IMR-90 (cell line): ENCODE measurements around the gene MMS19. TPM values are rescaled to one million over a fixed set of nuclear protein-coding genes. Genes with fewer than 3 reads are reported as not detected.
A peak's percentile ranks its signal among the peaks of the same experiment; 100 is the strongest.

ENCODE experiments used
- ATAC-seq: fragments of 200-7000 bp; cut with Tn5 transposase; 2 replicates; pipeline ENCODE4 v1.9.1; 2020; ENCODE audit warnings: low read depth, mild to moderate bottlenecking, moderate library complexity
- BruUV-seq: library from RNA; stranded (reverse); fragments of 400-500 nt; replicated peaks from 2 replicates; lab custom pipeline; 2021; lab: Mats Ljungman, UMichigan
- CTCF ChIA-PET: fragments of 300-600 bp; formaldehyde crosslinking; extraction: SDS; loops from one replicate; lab custom pipeline; 2021; ENCODE audit warnings: antibody characterized with exemption; lab: Yijun Ruan, JAX
- POLR2A ChIA-PET: fragments of 300-600 bp; sonication (Branson Sonifier 250); formaldehyde crosslinking; loops from one replicate; lab custom pipeline; 2022; ENCODE audit warnings: antibody characterized with exemption; ENCODE audit not compliant: unreplicated experiment; lab: Charles Lee
- DNase-seq: peaks from one replicate; pipeline ENCODE4 v3.0.0; 2013
- H2AFZ ChIP-seq: replicated peaks from 2 replicates; pipeline ENCODE3; 2013; ENCODE audit warnings: low read length, mild to moderate bottlenecking; ENCODE audit not compliant: poor library complexity
- H2AK5ac ChIP-seq: 2 replicates; pipeline ENCODE4 v1.6.1; 2013; ENCODE audit warnings: low read depth, low read length, inconsistent platforms
- H2AK9ac ChIP-seq: replicated peaks from 2 replicates; pipeline ENCODE3; 2013; ENCODE audit warnings: mild to moderate bottlenecking, low read depth, low read length, moderate library complexity; ENCODE audit not compliant: poor library complexity
- H2BK120ac ChIP-seq: 2 replicates; pipeline ENCODE4 v1.6.1; 2013; ENCODE audit warnings: low read depth, low read length, inconsistent platforms
- H2BK15ac ChIP-seq: 3 replicates; pipeline ENCODE4 v1.6.1; 2013; ENCODE audit warnings: low read depth, low read length, inconsistent platforms
- H2BK20ac ChIP-seq: 2 replicates; pipeline ENCODE4 v1.6.1; 2013; ENCODE audit warnings: low read depth, mild to moderate bottlenecking, inconsistent platforms, low read length, moderate library complexity
- H2BK5ac ChIP-seq: 2 replicates; pipeline ENCODE4 v1.6.1; 2013; ENCODE audit warnings: mild to moderate bottlenecking, low read depth, low read length, inconsistent platforms; ENCODE audit not compliant: poor library complexity, severe bottlenecking
- H3K14ac ChIP-seq: replicated peaks from 2 replicates; pipeline ENCODE4 v1.6.1; 2013; ENCODE audit warnings: low read depth, low read length, inconsistent platforms
- H3K18ac ChIP-seq: 2 replicates; pipeline ENCODE4 v1.6.1; 2013; ENCODE audit warnings: low read depth, low read length, control low read depth
- H3K23ac ChIP-seq: 2 replicates; pipeline ENCODE4 v1.6.1; 2013; ENCODE audit warnings: low read depth, low read length, inconsistent platforms
- H3K27ac ChIP-seq: 2 replicates; pipeline ENCODE4 v1.5.1; 2013; ENCODE audit warnings: mild to moderate bottlenecking, control low read depth, low read length; ENCODE audit not compliant: insufficient read depth
- H3K27me3 ChIP-seq: 2 replicates; pipeline ENCODE4 v1.6.1; 2013; ENCODE audit warnings: low read length; ENCODE audit not compliant: control insufficient read depth, insufficient read depth
- H3K36me3 ChIP-seq: 2 replicates; pipeline ENCODE4 v1.6.1; 2013; ENCODE audit warnings: low read length, mixed read lengths; ENCODE audit not compliant: control insufficient read depth, insufficient read depth
- H3K4ac ChIP-seq: 2 replicates; pipeline ENCODE4 v1.6.1; 2013; ENCODE audit warnings: low read depth, low read length, inconsistent platforms
- H3K4me1 ChIP-seq: 2 replicates; pipeline ENCODE4 v1.6.1; 2013; ENCODE audit warnings: low read length, mixed read lengths; ENCODE audit not compliant: control insufficient read depth, insufficient read depth
- H3K4me2 ChIP-seq: 2 replicates; pipeline ENCODE4 v1.6.1; 2013; ENCODE audit warnings: low read depth, mild to moderate bottlenecking, control low read depth, low read length, moderate library complexity
- H3K4me3 ChIP-seq: 2 replicates; pipeline ENCODE4 v1.5.1; 2013; ENCODE audit warnings: low read depth, mild to moderate bottlenecking, control low read depth, low read length, moderate library complexity; ENCODE audit not compliant: insufficient read depth
- H3K56ac ChIP-seq: 2 replicates; pipeline ENCODE4 v1.6.1; 2013; ENCODE audit warnings: low read length, inconsistent platforms; ENCODE audit not compliant: insufficient read depth; ENCODE audit errors: extremely low read depth
- H3K79me1 ChIP-seq, 2 experiments: 2 replicates each; pipeline ENCODE4 v1.6.1; 2013; ENCODE audit warnings: low read length in 2 of 2, inconsistent platforms in 1 of 2, low read depth in 1 of 2
- H3K9ac ChIP-seq: 2 replicates; pipeline ENCODE4 v1.6.1; 2013; ENCODE audit warnings: low read depth, low read length, control low read depth
- H3K9me1 ChIP-seq: 2 replicates; pipeline ENCODE4 v1.6.1; 2013; ENCODE audit warnings: low read length, inconsistent platforms; ENCODE audit not compliant: insufficient read depth
- H3K9me3 ChIP-seq: 2 replicates; pipeline ENCODE4 v1.6.1; 2013; ENCODE audit warnings: low read length; ENCODE audit not compliant: control insufficient read depth, insufficient read depth
- H4K20me1 ChIP-seq: 2 replicates; pipeline ENCODE4 v1.6.1; 2013; ENCODE audit warnings: low read length, inconsistent platforms; ENCODE audit not compliant: insufficient read depth
- H4K5ac ChIP-seq: 2 replicates; pipeline ENCODE4 v1.6.1; 2013; ENCODE audit warnings: mild to moderate bottlenecking, low read depth, low read length, control low read depth
- H4K8ac ChIP-seq, 2 experiments: 2 replicates each; pipeline ENCODE4 v1.6.1; 2013; ENCODE audit warnings: low read depth in 2 of 2, low read length in 2 of 2, control low read depth in 1 of 2, inconsistent platforms in 1 of 2
- H4K91ac ChIP-seq: 2 replicates; pipeline ENCODE4 v1.6.1; 2013; ENCODE audit warnings: low read depth, low read length, inconsistent platforms; ENCODE audit not compliant: insufficient read depth
- BHLHE40 ChIP-seq: fragments of 150-350 bp; IDR thresholded peaks from 2 replicates; pipeline ENCODE4 v1.6.1; 2016; ENCODE audit warnings: mild to moderate bottlenecking, low read depth, low read length
- CEBPB ChIP-seq: IDR thresholded peaks from 2 replicates; pipeline ENCODE4 v1.6.1; 2012; ENCODE audit warnings: low read depth, low read length, improper control_type of control experiment
- CHD1 ChIP-seq: IDR thresholded peaks from 2 replicates; pipeline ENCODE4 v1.6.1; 2012; ENCODE audit warnings: low read depth, low read length, improper control_type of control experiment
- ELK1 ChIP-seq: fragments of 150-350 bp; IDR thresholded peaks from 2 replicates; pipeline ENCODE4 v1.6.1; 2016; ENCODE audit warnings: low read depth, mild to moderate bottlenecking, low read length, moderate library complexity, borderline replicate concordance
- FOS ChIP-seq: fragments of 150-350 bp; IDR thresholded peaks from 2 replicates; pipeline ENCODE4 v1.6.1; 2016; ENCODE audit warnings: low read depth, low read length
- MAFK ChIP-seq: IDR thresholded peaks from 2 replicates; pipeline ENCODE4 v1.6.1; 2012; ENCODE audit warnings: low read depth, low read length, improper control_type of control experiment
- MAZ ChIP-seq: IDR thresholded peaks from 2 replicates; pipeline ENCODE4 v1.6.1; 2012; ENCODE audit warnings: low read depth, mild to moderate bottlenecking, low read length, improper control_type of control experiment, moderate library complexity, borderline replicate concordance
- MXI1 ChIP-seq: IDR thresholded peaks from 2 replicates; pipeline ENCODE4 v1.6.1; 2012; ENCODE audit warnings: low read depth, mild to moderate bottlenecking, low read length, moderate library complexity, borderline replicate concordance
- NFE2L2 ChIP-seq: fragments of 150-350 bp; IDR thresholded peaks from 2 replicates; pipeline ENCODE4 v1.6.1; 2016; ENCODE audit warnings: low read depth, mild to moderate bottlenecking, low read length
- POLR2A ChIP-seq: IDR thresholded peaks from 2 replicates; pipeline ENCODE4 v1.6.1; 2012; ENCODE audit warnings: mild to moderate bottlenecking, low read depth, low read length
- RAD21 ChIP-seq: IDR thresholded peaks from 2 replicates; pipeline ENCODE4 v1.6.1; 2012; ENCODE audit warnings: low read length, improper control_type of control experiment
- RCOR1 ChIP-seq: IDR thresholded peaks from 2 replicates; pipeline ENCODE4 v1.6.1; 2012; ENCODE audit warnings: mild to moderate bottlenecking, low read length, improper control_type of control experiment; ENCODE audit not compliant: insufficient replicate concordance
- RFX5 ChIP-seq: IDR thresholded peaks from 2 replicates; pipeline ENCODE4 v1.8.0; 2012; ENCODE audit warnings: low read depth, mild to moderate bottlenecking, low read length, moderate library complexity
- SMC3 ChIP-seq: fragments of 150-350 bp; IDR thresholded peaks from 2 replicates; pipeline ENCODE4 v1.6.1; 2016; ENCODE audit warnings: low read depth, mild to moderate bottlenecking, antibody characterized with exemption, low read length, moderate library complexity
- USF2 ChIP-seq: fragments of 150-350 bp; IDR thresholded peaks from 2 replicates; pipeline ENCODE4 v1.6.1; 2017; ENCODE audit warnings: mild to moderate bottlenecking, antibody characterized with exemption, low read length, low read depth
- WGBS, 2 experiments: methylation state at CpG; one replicate each; pipeline versions ENCODE4 v1.1.5 to v1.1.7; 2013; ENCODE audit warnings: missing lambda C conversion rate in 2 of 2; ENCODE audit not compliant: insufficient read length in 1 of 2; ENCODE audit errors: extremely low coverage in 2 of 2; 5-methylcytosine and 5-hydroxymethylcytosine counted together
- dilution Hi-C: fragments of 300-500 bp; cut with HindIII; formaldehyde crosslinking; loops from one replicate; pipeline ENCODE4 v1.14.3; 2018; ENCODE audit warnings: low sequenced_read_pairs; ENCODE audit not compliant: unreplicated experiment
- in situ Hi-C: fragments of 300-500 bp; cut with MboI; formaldehyde crosslinking; loops from 3 replicates; pipeline ENCODE4 v1.14.3; 2019; ENCODE audit warnings: low sequenced_read_pairs, inconsistent platforms, mixed read lengths
- intact Hi-C: fragments of 100-400 bp; cut with micrococcal nuclease; formaldehyde crosslinking; loops from 2 replicates; pipeline ENCODE4 v1.10.0; 2022
- polyA plus RNA-seq, 3 experiments: library from polyadenylated mRNA; depleted of rRNA; stranded (reverse); fragments of >200 nt; gene quantifications; 2 replicates each; pipeline ENCODE4 v1.2.3, GENCODE V29; 2012; ENCODE audit warnings: low replicate concordance in 1 of 3
- total RNA-seq: library from RNA; depleted of rRNA; stranded (reverse); fragments of >200 nt; gene quantifications from 2 replicates; pipeline ENCODE4 v1.2.3, GENCODE V29; 2012
- TF ChIP-seq, protein P1 (sequence below): conservative IDR thresholded peaks from 2 replicates; pipeline ENCODE4 v1.5.1; 2012; ENCODE audit warnings: mild to moderate bottlenecking, low read depth, low read length, improper control_type of control experiment

MMS19 gene
- total and polyA plus RNA-seq, 2 of the 4 experiments (the other 2 are of a cell fraction) = 70.1 to 72.7 TPM

DNA sequence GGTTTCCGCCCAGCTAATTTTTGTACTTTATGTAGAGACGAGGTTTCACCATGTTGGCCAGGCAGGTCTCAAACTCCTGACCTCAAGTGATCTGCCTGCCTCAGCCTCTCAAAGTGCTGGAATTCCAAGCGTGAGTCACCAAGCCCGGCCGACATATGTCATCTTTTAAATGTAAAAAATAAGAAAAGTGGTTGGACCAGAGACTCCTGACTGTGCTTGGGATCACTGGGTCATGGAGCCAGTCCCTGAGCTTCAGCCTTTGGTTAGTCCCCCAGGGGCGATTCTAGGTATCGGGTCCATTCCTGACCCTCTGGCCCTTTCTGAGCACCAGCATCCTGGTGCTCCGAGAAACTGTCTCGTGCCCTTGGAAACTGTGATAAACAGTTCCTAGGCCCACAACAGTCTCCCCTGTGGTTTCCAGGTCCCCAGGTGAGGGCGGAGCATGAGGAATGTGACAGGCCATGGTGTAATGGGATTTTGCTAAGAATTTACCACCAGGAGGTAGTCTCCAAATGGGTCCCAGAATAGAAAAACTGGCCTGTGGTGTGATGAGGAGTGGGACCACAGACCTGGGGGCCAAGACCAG is 33.3 kb upstream of the MMS19 start:
- intact Hi-C loops = no loop called here
- BruUV-seq = no TSS peak
- H3K9ac ChIP-seq = no peak overlapping the region
- dilution Hi-C loops = no loop called here
- CTCF ChIA-PET = no interaction called here
- H2BK20ac ChIP-seq = peak overlapping the region; percentile 45; the same call in 1 of the 2 replicates
- POLR2A ChIA-PET = no interaction called here
- H2BK120ac ChIP-seq = peak overlapping the region; percentile 32; the same call in 1 of the 2 replicates
- peaks cover 3 to 47% of the 10 kb centered on the region in 2 experiments; a peak in 3 of 4 replicates for H3K79me1 ChIP-seq
- H2AK9ac ChIP-seq = peak overlapping the region; percentile 7
- TF ChIP-seq NFE2L2 = no peak
- TF ChIP-seq SMC3 = no peak
- TF ChIP-seq CHD1 = no peak
- TF ChIP-seq USF2 = no peak
- no peak for TF ChIP-seq MXI1
- TF ChIP-seq FOS = no peak
- no peak for TF ChIP-seq RCOR1
- no peak for TF ChIP-seq POLR2A
- no peak for TF ChIP-seq BHLHE40
- TF ChIP-seq MAFK = no peak
- TF ChIP-seq ELK1 = no peak
- no peak for TF ChIP-seq RFX5
- no peak for TF ChIP-seq CEBPB
- TF ChIP-seq RAD21 = no peak
- TF ChIP-seq, protein P1, sequence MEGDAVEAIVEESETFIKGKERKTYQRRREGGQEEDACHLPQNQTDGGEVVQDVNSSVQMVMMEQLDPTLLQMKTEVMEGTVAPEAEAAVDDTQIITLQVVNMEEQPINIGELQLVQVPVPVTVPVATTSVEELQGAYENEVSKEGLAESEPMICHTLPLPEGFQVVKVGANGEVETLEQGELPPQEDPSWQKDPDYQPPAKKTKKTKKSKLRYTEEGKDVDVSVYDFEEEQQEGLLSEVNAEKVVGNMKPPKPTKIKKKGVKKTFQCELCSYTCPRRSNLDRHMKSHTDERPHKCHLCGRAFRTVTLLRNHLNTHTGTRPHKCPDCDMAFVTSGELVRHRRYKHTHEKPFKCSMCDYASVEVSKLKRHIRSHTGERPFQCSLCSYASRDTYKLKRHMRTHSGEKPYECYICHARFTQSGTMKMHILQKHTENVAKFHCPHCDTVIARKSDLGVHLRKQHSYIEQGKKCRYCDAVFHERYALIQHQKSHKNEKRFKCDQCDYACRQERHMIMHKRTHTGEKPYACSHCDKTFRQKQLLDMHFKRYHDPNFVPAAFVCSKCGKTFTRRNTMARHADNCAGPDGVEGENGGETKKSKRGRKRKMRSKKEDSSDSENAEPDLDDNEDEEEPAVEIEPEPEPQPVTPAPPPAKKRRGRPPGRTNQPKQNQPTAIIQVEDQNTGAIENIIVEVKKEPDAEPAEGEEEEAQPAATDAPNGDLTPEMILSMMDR = no peak
- no peak for TF ChIP-seq MAZ
- H3K27me3 ChIP-seq = no peaks in the 10 kb centered on the region
- H4K8ac ChIP-seq = no peak overlapping the region
- 72% methylated on average over 7 of the region's 10 CpGs; no CpG with 5 or more reads in 1 of the 2 experiments for WGBS, 2 experiments
- H3K4me2 ChIP-seq = no peak overlapping the region
- no peak overlapping the region for H3K18ac ChIP-seq
- no peak overlapping the region for H3K14ac ChIP-seq
- peaks cover 13% of the 10 kb centered on the region for H3K4me1 ChIP-seq
- in situ Hi-C loops = no loop called here
- peak overlapping the region; percentile 27; the same call in 1 of the 2 replicates for H2AK5ac ChIP-seq
- H3K4ac ChIP-seq = peak overlapping the region; percentile 39; the same call in 1 of the 2 replicates
- H4K91ac ChIP-seq = no peak overlapping the region
- H2BK15ac ChIP-seq = no peak overlapping the region; the same call in 2 of the 3 replicates
- peaks cover 16% of the 10 kb centered on the region for H3K9me1 ChIP-seq
- peak; percentile 60 for DNase-seq
- H3K4me3 ChIP-seq = no peak overlapping the region
- H3K23ac ChIP-seq = no peak overlapping the region
- peak overlapping the region; percentile 8 for H2AFZ ChIP-seq
- H3K9me3 ChIP-seq = no peaks in the 10 kb centered on the region
- H3K27ac ChIP-seq = no peak overlapping the region
- peak; percentile 40 for ATAC-seq
- H3K56ac ChIP-seq = no peak overlapping the region
- H4K20me1 ChIP-seq = peaks cover 29% of the 10 kb centered on the region
- no peak overlapping the region for H4K5ac ChIP-seq
- H2BK5ac ChIP-seq = peak overlapping the region; percentile 65
- H3K36me3 ChIP-seq = peaks cover 2% of the 10 kb centered on the region; the same call in 1 of the 2 replicates
